Stimulated activated CD8-positive, alpha-beta memory T cell treated with anti-CD3 and anti-CD28 coated beads, Interleukin-15, amount 100 ng/mL, for 1 hour (primary cell): ENCODE data around the gene ANAPC2.
"Not testable (repeated sequence)": the region's sequence is repeated elsewhere in the genome, so short reads cannot be mapped to it uniquely, and the experiment has no call there.

Experiments
- DNase-seq: peaks from one replicate; pipeline ENCODE4 v3.0.0-alpha.2; 2020; ENCODE audit warnings: low read depth

Gene ANAPC2

GRCh38 chr9:137145731-137146526 lies 42.4 kb downstream of the ANAPC2 start:
- DNase-seq = no peak

GRCh38 chr9:137143459-137143858 lies 44.9 kb downstream of the ANAPC2 start:
- DNase-seq = no peak

DNA sequence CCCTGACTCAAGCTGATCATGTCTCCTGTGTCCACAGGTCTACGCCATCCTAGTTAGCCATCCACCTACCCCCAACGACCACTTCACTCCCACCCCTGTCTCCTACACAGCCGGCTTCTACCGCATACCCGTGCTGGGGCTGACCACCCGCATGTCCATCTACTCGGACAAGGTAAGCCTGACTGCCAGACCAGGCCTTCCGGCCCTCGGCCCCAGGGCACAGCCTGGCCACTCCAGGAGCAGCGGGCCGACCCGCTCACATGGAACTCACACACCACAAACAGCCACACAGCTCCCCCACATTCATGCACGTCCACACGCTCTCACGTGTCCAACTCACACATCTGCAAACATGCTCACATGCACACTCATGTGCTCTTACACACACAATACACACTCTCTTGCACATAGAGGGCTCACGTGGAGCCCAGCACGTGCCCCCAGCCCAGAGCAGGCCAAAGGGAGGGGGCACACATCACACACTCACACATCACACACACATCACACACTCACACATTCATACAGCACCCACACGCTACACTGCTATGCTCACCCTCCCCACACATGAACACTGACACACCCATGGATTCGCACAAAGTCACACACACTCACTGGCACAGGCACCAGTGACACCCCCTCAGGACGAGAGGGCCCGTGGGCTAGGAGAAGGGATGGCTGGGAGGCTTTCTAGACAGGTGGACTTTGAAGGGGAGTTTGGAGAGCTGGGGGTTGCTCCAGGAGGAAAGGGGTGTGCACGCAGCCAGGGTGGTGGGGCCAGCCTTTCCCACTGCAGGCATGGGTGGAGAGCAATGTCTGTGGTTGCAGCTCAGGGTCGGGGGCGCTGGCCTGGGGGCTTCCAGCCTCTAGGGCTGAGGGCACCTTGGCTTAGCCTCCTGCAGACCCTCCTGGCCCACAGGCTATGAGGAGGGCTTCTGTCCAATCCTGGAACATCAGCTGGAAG lies 46.1 kb downstream of the ANAPC2 start:
- no peak for DNase-seq

DNA sequence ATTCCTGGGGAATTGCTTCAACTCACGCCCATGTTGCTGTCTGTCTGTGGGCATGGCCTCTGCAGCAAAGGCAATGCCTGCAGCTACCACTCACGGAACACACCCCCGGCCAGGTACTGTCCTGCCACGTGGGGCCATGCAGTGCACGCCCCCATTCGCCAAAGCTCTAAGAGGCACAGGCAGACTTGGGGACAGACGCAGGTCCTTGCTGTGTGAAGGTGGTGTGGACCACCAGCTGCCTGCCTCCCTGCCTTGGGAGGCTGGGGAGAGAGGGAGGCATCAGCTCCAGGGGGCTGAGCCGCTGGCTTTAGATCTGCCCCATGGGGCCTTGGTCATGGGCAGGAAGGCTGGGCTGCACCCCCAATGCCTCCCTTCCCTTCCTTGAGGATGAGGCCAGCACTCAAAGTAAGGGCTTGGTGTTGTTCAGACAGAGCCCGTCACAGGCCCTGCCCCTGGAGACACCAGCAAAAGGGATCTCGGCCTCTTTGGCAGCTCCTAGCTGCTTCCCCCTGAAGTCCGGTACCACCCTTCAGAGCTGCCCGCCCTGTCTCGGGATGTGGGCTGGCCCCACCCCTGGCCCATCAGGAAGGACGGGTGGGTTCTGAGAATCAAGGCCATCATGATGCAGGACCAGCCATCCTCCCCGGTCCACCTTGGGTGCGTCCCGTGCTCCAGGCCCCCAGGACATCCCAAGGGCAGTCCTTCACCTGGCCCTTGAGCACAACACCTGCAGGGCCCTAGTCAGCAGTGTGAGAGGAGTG lies 47.1 kb downstream of the ANAPC2 start:
- no peak for DNase-seq

DNA sequence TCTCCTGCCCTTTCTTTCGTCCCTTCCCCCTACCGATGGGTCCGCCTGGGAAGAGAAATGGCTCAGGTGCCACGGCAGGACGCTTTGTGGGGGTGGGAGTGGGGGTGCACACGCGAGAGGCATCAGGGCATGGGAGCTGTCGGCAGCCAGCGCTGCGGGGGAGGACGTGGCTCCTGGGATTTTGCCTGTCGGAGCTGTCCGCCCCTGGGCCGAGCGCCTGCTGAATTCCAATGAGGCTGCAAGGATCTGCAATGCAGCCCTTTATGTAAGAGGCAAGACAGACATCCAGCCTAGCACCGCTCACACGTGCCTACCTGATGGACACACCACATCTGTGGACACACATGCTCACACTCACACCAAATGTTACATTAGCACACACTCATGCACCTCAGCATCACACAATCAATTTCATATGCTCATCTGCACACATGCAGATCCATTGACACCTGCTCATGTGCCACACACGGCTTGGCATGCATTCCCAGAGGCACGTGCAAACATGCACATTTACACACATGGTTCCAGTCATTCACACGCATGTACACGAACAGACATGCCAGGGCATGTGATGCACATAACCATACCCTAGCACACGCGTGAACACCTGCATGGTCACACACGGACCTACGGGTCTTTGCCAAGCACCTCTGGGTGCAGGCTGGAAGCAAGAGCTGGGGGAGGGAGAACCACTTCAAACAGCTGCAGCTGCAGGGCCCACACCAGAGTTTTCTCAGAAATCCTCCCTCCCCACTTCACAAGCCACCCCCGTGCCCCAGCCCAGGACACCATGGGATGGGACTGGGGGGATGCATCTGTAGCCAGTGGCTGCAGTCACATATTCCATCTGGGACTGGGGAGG lies 48.0 kb downstream of the ANAPC2 start:
- no peak for DNase-seq

GRCh38 chr9:137139468-137140150 lies 48.8 kb downstream of the ANAPC2 start:
- DNase-seq = no peak

DNA sequence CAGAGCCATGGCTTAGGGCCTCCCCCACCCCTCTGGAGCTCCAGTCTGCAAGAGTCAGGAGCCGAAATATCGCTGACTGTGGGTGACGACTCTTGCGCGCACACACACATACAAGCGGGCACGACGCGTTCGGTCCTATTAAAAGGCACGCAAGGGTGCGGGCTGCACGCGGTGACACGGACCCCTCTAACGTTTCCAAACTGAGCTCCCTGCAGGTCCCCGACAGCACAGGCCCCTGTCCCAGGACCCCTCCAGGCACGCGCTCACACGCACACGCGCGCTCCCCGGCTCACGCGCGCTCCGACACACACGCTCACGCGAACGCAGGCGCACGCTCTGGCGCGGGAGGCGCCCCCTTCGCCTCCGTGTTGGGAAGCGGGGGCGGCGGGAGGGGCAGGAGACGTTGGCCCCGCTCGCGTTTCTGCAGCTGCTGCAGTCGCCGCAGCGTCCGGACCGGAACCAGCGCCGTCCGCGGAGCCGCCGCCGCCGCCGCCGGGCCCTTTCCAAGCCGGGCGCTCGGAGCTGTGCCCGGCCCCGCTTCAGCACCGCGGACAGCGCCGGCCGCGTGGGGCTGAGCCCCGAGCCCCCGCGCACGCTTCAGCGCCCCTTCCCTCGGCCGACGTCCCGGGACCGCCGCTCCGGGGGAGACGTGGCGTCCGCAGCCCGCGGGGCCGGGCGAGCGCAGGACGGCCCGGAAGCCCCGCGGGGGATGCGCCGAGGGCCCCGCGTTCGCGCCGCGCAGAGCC lies 49.5 kb downstream of the ANAPC2 start, which contains the start of gene GRIN1:
Gene GRIN1, plus strand, starts transcription at position 433 of the 746 bp plus-strand sequence. CDS start 333 bp downstream, outside the sequence.
- DNase-seq = no peak

- DNase-seq = no peak
Observed at GRCh38 chr9:137138058-137138721, 50.2 kb downstream of the ANAPC2 start.

DNA sequence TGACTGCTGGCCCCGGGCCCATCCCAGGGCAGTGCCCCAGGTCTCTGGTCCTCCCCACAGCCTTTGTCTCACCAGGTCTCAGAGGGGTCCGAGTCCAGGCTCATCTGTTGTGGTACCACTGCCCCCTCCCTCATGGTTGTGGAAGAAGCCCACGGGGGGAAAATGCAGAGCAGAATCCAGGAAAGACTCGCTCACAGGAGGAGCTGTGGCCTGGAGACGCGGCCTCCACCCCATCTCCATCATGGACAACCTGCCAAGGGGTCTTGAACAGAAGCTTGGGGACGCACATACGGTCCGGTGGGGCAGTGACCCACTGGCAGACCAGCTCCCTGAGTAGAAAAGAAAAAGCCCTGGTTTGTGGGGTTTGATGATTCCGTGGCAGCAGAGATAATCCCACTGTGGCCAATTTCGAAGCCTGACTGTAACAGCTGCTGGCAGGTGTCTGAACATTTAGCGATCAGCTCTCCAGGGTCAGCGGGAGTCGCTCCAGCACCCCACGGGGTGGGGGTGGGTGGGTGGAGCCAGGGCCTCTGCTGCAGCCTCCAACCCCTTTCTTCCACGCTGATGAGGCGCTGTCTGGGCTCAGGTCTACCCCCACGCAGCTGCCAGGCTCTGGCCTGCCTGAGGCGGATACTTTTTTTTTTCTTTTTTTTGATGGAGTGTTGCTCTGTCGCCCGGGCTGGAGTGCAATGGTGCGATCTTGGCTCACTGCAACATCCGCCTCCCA lies 51.3 kb downstream of the ANAPC2 start:
- no peak for DNase-seq

DNA sequence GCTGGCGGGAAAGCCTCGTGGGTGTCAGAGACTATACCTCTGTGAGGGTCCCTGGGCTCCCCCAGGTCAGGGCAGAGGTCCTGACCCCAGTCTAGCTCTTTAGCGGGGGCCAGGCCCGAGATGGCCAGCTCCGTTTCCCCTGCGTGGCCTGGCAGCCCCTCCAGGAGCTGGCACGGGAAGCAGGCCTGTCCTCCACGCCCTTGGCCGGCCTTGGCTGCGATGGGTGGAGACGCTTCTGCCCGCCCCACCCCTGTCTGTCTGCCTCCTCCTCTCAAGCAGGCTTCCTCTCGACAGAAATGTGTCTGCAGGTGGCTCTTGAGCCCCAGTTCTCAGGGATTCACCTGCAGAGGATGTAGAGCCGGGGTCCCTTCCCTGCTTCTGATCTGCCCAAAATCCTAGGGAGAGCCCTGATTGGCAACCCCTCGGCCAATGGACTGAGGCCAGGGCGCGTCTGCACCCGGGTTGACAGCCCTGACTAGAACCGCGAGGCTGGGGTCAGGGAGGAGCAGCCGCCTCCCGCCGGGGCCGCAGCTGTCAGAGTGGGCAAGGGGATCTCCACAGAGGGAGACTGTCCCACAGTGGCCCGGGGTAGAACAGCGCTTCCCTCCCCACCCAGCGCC lies 52.0 kb downstream of the ANAPC2 start:
- DNase-seq = no peak

- DNase-seq = not testable (repeated sequence)
Observed at GRCh38 chr9:137135154-137135553, 53.2 kb downstream of the ANAPC2 start.

GRCh38 chr9:137134191-137134590 lies 54.2 kb downstream of the ANAPC2 start:
- no peak for DNase-seq

GRCh38 chr9:137130176-137130755 lies 58.1 kb downstream of the ANAPC2 start:
- DNase-seq = no peak

DNA sequence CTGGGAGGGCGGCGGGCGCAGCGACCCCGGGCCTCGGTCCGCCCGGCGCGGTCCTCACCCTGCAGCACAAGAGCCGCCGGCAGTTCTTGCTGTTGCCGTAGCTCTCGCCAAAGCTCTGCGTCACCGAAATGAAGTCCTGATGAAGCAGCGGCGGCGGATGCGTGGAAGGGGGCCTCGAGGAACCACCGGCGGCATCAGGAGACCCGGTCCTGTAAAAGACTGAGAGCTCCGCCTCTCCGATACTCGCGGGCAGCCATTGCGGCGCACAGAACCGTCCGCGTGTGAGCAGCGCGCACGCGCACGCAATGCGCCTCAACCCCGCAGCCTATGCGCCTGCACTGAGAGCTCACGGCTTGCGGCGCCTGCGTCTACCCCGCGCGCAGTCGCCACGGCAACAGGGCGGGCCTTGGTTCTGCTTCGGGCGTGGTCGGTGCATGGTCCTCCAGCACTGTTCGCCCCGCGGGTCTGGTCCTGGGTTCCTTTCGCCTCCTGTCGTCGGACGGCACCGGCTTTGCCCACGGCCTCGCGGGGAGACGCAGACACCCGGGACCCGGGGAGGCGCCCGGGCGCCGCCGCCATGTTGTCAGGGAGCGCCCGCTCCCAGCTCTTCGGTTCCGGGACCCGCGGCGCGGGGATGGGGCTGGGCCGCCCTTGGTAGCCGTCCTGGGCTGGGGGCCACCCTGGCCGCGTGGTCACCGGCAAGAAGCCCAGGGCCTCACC lies 58.7 kb downstream of the ANAPC2 start:
- DNase-seq = peak; percentile 70

DNA sequence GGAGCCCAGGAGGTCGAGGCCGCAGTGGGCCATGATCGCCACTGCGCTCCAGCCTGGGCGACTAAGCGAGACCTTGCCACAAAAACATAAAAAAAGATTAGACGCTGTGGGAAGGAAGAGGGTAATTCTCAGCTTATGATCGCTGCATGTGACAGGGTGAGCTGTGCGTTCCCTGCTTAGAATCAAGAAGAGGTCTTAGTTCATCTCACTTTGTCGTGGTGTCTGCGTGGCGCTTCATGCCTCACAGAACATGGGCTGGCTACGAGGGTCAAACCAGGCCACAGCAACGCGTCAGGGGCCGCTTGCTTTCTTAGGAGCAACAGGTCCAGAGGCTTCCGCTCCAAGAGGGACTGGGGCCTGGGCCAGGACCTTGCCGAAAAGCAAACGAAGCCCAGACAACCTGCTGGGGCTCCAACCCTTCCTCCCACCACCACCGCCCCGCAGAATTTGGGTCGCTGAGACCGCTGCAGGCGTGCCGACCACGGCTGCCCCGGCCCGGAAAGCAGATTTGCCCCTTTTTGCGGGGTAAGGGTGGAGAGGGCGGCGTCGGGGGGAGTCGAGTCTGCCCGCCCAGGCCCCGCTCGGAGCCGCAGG lies 59.4 kb downstream of the ANAPC2 start:
- DNase-seq = no peak

GRCh38 chr9:137128158-137128861 lies 60.0 kb downstream of the ANAPC2 start:
- no peak for DNase-seq
